GM12864 (cell line): ENCODE results near the gene CELF5.

Source experiments
- DNase-seq: peaks from one replicate; pipeline ENCODE4 v3.0.0-alpha.2; 2011; ENCODE audit warnings: low read depth
- H3K4me3 ChIP-seq: 2 replicates; pipeline ENCODE4 v1.5.1; 2011; ENCODE audit warnings: mild to moderate bottlenecking, low read depth, low read length, control low read depth
- CTCF ChIP-seq: IDR thresholded peaks from 2 replicates; pipeline ENCODE4 v1.5.1; 2011; ENCODE audit warnings: low read depth, mild to moderate bottlenecking, moderate library complexity, low read length, control low read depth, inconsistent platforms; ENCODE audit errors: missing control alignments

Gene CELF5

DNA sequence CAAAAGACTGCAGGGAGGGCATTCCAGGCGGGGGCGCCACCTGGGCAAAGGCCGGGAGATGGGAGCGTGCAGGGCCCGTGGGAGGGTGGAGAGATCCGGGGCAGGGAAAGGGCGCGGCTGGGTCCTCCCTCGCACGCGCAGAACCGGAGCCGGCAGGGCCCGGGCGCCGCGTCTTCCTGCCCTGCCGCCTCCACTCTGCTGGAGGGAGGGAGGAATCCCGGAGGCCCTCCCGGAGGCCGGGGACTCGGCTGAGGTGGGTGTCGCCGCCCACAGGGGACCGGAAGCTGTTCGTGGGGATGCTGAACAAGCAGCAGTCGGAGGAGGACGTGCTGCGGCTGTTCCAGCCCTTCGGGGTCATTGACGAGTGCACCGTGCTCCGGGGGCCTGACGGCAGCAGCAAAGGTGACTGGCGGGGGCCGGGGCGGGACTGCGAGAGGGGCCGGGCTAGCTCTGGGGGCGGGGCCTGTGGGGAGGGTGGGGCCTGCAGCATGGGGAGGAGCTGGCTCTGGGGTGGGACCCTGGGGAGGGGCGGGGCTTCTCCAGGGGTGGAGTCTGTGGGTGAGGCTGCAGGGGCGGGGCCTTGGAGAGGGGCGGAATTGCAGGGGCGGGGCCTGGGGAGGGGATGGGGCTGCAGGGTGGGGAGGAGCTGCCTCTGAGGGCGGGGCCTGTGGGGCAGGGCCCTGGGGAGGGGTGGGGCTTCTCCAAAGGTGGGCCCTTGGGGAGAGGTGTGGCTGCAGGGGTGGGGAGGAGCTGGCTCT, 51.3 kb downstream of the CELF5 start:
- peak overlapping the region; percentile 58 for H3K4me3 ChIP-seq
- TF ChIP-seq CTCF, result no peak
- peak; percentile 47 for DNase-seq

DNA sequence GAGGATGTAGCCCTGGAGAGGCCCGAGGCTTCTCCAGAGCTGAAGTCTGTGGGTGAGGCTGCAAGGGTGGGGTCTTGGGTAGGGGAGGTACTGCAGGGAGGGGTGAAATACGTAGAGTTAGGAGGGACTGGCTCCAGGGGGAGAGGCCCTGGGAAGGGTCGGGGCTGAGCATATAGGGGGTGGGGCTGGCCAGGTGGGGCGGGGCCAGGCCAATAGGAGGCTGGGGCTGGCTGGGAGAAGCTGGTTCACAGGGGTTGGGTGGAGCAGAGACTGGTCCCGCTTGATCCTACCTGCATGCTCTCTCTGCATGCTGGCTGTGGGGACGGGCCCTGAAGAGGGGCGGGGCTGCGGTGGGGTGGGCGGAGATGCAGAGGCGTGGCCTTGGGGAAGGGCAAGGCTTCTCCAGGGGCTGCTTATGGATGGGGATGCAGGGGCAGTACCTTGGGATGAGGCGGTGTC, 51.9 kb downstream of the CELF5 start:
- no peak for DNase-seq
- no peak overlapping the region for H3K4me3 ChIP-seq
- TF ChIP-seq CTCF, result no peak

DNA sequence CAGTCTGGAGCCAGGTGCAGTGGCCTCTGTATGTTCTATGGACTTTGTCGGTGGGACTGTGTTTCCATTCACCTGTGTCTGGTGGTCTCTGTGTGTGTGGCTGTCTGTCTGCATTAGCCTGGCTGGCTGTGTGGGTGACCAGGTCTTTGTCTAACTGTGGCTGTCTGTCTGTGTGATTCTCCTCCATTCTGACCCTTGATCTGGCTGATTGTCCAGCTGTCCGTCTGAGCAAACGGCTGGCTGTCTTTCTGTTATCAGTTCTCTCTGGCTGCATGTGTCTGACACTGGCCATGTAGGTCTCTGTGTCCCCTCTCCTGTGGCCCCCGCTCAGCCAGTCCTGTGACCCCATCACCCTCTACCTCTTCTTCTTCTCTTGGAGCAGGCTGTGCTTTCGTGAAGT, 53.2 kb downstream of the CELF5 start:
- no peak for DNase-seq
- no peak for TF ChIP-seq CTCF
- no peak overlapping the region for H3K4me3 ChIP-seq

DNA sequence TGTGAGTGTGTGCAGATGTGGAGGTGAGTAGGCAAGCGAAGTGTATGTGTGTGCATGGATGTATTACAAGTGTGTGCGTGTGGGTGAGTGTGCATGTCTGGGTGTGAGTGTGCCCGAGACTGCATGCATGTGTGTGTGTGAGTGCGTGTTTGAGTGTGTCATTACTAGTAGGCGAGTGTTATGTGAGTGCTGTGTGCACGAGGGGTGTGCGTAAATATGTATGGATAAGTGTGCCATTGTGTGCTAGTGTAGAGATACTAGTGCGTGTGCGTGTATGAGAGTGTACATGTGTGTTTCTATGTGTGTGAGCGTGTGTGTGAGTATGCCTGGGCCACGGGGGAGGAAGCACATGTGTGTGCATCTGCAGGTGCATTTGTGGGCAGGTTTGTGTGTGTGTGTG, 53.8 kb downstream of the CELF5 start:
- no peak for DNase-seq
- H3K4me3 ChIP-seq, result no peak overlapping the region
- no peak for TF ChIP-seq CTCF

DNA sequence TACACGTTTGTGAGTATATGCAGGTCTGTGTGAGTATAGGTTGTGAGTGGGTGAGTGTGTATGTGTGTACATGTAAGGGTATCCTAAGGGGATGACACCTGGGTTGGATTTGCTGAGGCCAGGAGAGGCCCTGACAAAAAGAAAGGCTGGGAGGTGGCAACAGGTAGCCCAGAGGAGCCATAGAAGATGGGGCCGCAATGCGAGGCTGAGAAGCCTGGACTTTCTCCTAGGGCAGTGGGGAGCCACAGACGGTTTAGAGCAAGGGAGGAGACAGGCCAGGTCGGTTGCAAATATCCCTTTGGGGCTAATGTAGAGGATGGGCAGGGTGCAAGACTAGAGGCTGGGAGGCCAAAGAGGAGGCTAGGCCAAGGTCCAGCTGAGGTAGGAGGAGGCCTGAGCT, 54.3 kb downstream of the CELF5 start:
- TF ChIP-seq CTCF, result no peak
- H3K4me3 ChIP-seq, result no peak overlapping the region
- DNase-seq, result no peak

- no peak overlapping the region for H3K4me3 ChIP-seq
- no peak for DNase-seq
- no peak for TF ChIP-seq CTCF
These were observed 54.8 kb downstream of the CELF5 start for GRCh38 chr19:3279306-3279705.

DNA sequence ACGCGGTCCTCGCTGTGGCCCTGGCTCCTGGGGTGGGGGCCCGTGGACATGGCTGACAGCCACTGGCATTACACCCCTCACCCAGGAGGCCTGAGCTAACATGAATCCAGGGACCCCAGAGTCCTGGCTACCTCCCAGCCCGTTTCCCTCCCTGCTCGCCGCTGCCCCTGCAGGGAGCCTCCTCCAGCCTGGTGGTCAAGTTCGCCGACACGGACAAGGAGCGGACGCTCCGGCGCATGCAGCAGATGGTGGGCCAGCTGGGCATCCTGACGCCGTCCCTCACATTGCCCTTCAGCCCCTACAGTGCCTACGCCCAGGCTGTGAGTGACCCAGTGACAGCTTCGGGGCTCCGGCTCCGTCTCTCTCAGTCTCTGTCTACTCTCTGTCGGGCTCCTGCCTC, 56.6 kb downstream of the CELF5 start:
- no peak for TF ChIP-seq CTCF
- DNase-seq, result no peak
- no peak overlapping the region for H3K4me3 ChIP-seq
